Measurements from ENCODE around the gene SBF2.

SBF2 gene

DNA sequence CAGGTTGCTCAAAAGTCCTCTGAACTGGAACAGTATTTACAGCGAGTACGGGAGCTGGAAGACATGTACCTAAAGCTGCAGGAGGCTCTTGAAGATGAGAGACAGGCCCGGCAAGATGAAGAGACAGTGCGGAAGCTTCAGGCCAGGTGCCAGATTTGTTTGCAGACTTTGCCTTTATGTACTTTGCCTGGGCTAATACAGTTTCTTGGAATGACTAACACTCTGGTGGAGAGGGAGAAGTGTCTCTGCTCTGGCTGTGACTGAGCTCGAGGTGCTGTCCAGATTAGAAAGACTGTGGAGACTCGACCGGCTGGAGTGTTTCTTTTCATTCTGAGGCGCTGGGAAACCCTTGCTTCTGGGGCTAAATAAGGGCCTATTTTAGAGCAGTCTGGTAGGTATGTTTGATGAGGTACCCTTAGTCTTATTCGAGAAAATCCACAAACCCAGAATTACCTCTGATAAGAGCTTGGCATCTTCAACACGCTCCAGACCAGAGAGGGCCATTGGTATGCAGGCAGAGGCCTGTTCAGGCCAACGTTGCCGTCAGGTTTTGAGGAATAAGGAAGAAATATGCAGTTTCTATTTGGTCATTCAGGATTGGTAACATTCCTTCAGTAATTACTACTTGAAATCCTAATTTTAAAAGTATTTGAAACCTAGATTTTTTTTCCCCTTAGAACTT lies 553.7 kb downstream of the SBF2 start:
- POLR2A ChIA-PET (ENCODE audit: low non-redundant PET) = no interaction called here

DNA sequence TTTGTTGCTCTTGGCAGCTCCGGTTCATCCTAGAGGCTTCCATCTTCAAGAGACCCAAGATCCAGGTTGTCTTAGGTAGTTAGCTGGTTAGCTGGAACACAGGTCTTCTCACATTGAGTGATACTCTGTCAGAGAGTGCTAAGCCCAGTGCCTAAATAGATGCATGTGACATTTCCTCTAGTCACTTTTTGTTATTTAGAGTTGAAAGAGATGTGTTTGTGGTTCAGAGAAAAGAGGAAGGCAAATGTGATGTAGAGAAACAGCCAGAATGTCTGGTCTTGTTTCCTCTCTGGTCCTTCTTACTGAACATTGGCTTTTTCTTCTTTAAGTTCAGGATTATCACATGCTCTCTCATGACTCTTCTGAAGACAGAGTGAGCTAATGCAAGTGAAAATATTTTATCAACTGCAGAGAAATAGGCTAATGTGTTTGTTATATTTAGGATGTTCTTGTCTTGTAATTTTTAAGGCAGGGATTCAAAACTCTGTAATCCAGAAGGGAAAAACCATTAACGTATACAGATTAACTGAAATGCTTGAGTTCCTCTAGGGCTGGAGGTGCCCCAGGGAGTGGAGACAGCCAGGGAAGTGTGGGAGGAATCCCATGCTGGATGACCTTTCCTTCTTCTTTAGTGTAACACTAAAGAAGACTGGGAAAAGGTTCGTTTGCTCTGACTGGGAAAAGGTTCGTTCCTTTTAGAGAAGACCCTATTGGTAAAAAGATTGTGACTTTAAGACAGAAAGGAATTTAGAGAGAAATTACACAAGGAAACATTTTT lies 554.7 kb downstream of the SBF2 start:
- no peak overlapping the region for H3K27ac ChIP-seq
- TF ChIP-seq, protein P1, sequence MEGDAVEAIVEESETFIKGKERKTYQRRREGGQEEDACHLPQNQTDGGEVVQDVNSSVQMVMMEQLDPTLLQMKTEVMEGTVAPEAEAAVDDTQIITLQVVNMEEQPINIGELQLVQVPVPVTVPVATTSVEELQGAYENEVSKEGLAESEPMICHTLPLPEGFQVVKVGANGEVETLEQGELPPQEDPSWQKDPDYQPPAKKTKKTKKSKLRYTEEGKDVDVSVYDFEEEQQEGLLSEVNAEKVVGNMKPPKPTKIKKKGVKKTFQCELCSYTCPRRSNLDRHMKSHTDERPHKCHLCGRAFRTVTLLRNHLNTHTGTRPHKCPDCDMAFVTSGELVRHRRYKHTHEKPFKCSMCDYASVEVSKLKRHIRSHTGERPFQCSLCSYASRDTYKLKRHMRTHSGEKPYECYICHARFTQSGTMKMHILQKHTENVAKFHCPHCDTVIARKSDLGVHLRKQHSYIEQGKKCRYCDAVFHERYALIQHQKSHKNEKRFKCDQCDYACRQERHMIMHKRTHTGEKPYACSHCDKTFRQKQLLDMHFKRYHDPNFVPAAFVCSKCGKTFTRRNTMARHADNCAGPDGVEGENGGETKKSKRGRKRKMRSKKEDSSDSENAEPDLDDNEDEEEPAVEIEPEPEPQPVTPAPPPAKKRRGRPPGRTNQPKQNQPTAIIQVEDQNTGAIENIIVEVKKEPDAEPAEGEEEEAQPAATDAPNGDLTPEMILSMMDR (conservative IDR thresholded peaks at IDR 0.05; ENCODE audit: low read depth) = no peak
- ChIA-PET CTCF (interaction anchor here (0.6 kb wide), 1 partner anchor 95 kb away, joined by 3 read pairs; no protein-coding TSS in a partner anchor), POLR2A (ENCODE audit: low non-redundant PET) (no interaction called here)
- DNase-seq (ENCODE audit: low spot score) = no peak

More for the DNA sequence above, 553.7 kb downstream of the SBF2 start:
- DNase-seq (ENCODE audit: low spot score) = no peak
- H3K27ac ChIP-seq = no peak overlapping the region
- TF ChIP-seq, protein P1 (conservative IDR thresholded peaks at IDR 0.05; ENCODE audit: low read depth) = no peak
- CTCF ChIA-PET = interaction anchor here (0.6 kb wide), 1 partner anchor 96 kb away, joined by 3 read pairs; no protein-coding TSS in a partner anchor

DNA sequence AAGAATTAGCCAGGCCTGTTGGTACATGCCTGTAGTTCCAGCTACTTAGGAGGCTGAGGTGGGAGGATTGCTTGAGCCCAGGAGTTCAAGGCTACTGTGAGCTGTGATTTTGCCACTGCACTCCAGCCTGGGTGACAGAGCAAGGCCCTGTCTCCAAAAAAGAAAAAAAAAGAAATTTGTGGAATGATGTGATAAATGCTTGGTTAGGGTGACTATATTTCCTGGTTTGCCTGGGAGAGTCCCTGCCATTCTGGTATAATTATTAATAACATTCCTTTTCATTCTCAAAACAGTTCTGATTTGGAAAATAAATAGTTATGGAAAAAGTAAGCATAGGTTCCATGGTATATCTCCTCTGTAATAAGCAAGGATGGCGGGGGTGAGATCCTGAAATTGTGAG lies 555.3 kb downstream of the SBF2 start:
- H3K27ac ChIP-seq = no peak overlapping the region
- TF ChIP-seq, protein P1 (conservative IDR thresholded peaks at IDR 0.05; ENCODE audit: low read depth) = no peak
- no peak for DNase-seq (ENCODE audit: low spot score)
- POLR2A ChIA-PET (ENCODE audit: low non-redundant PET) = no interaction called here
- CTCF ChIA-PET = interaction anchor here (0.6 kb wide), 1 partner anchor 571 kb away, joined by 4 read pairs; no protein-coding TSS in a partner anchor

DNA sequence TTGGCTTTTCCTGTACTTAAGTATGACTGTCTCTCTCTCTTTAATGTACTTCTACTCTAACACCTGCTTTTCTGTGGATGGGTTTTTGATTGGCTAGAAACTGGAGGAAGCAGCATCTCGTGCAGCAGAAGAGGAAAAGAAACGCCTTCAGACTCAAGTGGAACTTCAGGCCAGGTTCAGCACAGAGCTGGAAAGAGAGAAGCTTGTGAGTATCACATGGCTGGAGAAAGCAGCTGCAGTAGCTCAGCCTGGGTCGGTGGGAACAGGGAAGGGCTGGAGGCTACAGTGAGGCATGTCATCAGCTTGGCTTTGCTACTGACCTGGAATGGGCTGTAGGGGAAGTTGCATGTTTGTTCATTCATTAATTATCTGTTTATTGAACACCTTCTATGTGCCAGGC lies 555.9 kb downstream of the SBF2 start:
- no peak for DNase-seq (ENCODE audit: low spot score)
- TF ChIP-seq, protein P1 (conservative IDR thresholded peaks at IDR 0.05; ENCODE audit: low read depth) = no peak
- H3K27ac ChIP-seq = no peak overlapping the region
- ChIA-PET CTCF (interaction anchor here (0.5 to 0.6 kb wide), 2 partner anchors 570 to 713 kb away, joined by 4 read pairs; no protein-coding TSS in a partner anchor), POLR2A (ENCODE audit: low non-redundant PET) (no interaction called here)

DNA sequence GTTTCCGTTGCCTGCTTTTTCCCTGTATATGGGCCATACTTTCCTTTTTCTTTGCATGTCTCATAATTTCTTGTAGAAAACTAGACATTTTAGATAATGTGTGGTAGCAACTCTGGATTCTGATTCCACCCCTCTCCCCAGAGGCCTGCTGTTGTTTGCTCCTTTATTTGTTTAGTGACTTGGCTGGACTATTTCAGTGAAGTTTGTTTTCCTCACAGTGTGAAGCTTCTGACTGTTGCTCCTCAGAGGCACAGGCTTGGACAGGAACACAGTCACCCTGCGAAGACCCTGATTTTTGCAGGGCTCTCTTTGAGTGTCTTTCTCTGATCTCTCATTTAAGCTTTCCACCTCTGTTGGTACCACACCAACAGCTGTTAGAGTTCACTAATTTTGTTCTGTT lies 557.7 kb downstream of the SBF2 start:
- no peak overlapping the region for H3K27ac ChIP-seq
- POLR2A ChIA-PET (ENCODE audit: low non-redundant PET) = no interaction called here

DNA sequence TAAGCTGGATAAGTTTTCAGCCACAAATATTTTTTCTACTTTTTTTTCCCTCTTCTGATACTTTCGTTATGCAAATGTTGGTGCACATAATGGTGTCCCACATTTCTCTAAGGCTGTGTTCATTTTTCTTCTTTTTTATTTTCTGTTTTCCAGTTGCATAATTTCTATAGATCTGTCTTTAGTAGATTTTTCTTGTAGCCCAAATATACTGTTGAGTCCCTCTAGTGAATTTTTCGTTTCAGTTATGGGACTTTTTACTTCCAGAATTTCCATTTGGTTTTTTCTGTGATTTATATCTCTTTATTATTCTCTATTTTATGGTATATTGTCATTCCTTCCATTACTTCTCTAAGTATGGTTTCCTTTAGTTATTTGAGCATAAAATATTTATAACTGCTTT lies 558.1 kb downstream of the SBF2 start:
- no peak for DNase-seq (ENCODE audit: low spot score)
- ChIA-PET POLR2A (ENCODE audit: low non-redundant PET) (no interaction called here), CTCF (no interaction called here)
- no peak overlapping the region for H3K27ac ChIP-seq
- TF ChIP-seq, protein P1 (conservative IDR thresholded peaks at IDR 0.05; ENCODE audit: low read depth) = no peak

More for the DNA sequence above, 557.7 kb downstream of the SBF2 start:
- TF ChIP-seq, protein P1 (conservative IDR thresholded peaks at IDR 0.05; ENCODE audit: low read depth) = no peak
- CTCF ChIA-PET = no interaction called here
- no peak for DNase-seq (ENCODE audit: low spot score)
